K562 (cell line): ENCODE data around the gene DHRS13. TPM values are rescaled to one million over a fixed set of nuclear protein-coding genes. Genes with fewer than 3 reads are reported as not detected.

Experiments
- CCAR2 ChIP-seq: fragments of 200-400 bp; formaldehyde crosslinking; IDR thresholded peaks from 2 replicates; pipeline ENCODE4 v1.6.1; 2017; ENCODE audit warnings: mild to moderate bottlenecking, low read depth, low read length
- CXXC5 ChIP-seq: fragments of 250-450 bp; sonication (Bioruptor Pico); IDR thresholded peaks from 2 replicates; pipeline ENCODE4 v1.8.0; 2022; ENCODE audit warnings: inconsistent platforms, mild to moderate bottlenecking, moderate library complexity
- FOSL1 ChIP-seq: fragments of 200-800 bp; sonication (Bioruptor generic); conservative IDR thresholded peaks from 2 replicates; pipeline ENCODE4 v1.6.1; 2016; ENCODE audit warnings: missing genetic modification characterization, missing compliant biosample characterization
- PTTG1 ChIP-seq: fragments of 450-650 bp; IDR thresholded peaks from 2 replicates; pipeline ENCODE4 v1.6.1; 2016; ENCODE audit warnings: low read depth, mild to moderate bottlenecking, missing genetic modification characterization, missing compliant biosample characterization
- ZNF511 ChIP-seq: sonication (generic); formaldehyde crosslinking; IDR thresholded peaks from 2 replicates; pipeline ENCODE4 v1.8.0; 2022; ENCODE audit warnings: mild to moderate bottlenecking, missing genetic modification reagents
- polyA plus RNA-seq, 8 experiments: library from polyadenylated mRNA; depleted of rRNA in 4 of 8; stranded (reverse) in 5 of 8; unstranded in 3 of 8; fragments of >200 nt; fragmentation: Nextera tagmentation in 2 of 8; fragmentation: Illumina TruSeq in 1 of 8; extraction: Ambion mirVana in 2 of 8; extraction: Trizol in 1 of 8; gene quantifications; 2 replicates each; pipeline versions ENCODE4 v1.2.1 to v1.2.3, GENCODE V29; 2011 to 2014; ENCODE audit warnings: inconsistent platforms in 1 of 8, missing spikeins in 1 of 8
- total RNA-seq, 7 experiments: library from RNA; depleted of rRNA in 6 of 7; stranded (reverse); fragments of >200 nt in 6 of 7; fragmentation: Illumina TruSeq in 2 of 7; extraction: Trizol in 2 of 7; gene quantifications; 2 replicates each; pipeline versions ENCODE4 v1.2.1 to v1.2.3, GENCODE V29; 2011 to 2021; ENCODE audit warnings: low replicate concordance in 1 of 7
- TF ChIP-seq, protein P1 (sequence below): fragments of 450-650 bp; IDR thresholded peaks from 2 replicates; pipeline ENCODE4 v1.6.1; 2016; ENCODE audit warnings: low read depth, mild to moderate bottlenecking, moderate library complexity
- TF ChIP-seq, protein P2 (sequence below): conservative IDR thresholded peaks from 2 replicates; pipeline ENCODE4 v1.6.1; 2011; ENCODE audit warnings: low read depth, mild to moderate bottlenecking, low read length; ENCODE audit not compliant: control insufficient read depth

Gene DHRS13
- total and polyA plus RNA-seq, 9 of the 15 experiments (the other 6 are each of a cell fraction or from before 2014, with no cell fraction given), result 0.32 to 52.3 (median 34.3) TPM; not detected in 1

- TF ChIP-seq, protein P1, sequence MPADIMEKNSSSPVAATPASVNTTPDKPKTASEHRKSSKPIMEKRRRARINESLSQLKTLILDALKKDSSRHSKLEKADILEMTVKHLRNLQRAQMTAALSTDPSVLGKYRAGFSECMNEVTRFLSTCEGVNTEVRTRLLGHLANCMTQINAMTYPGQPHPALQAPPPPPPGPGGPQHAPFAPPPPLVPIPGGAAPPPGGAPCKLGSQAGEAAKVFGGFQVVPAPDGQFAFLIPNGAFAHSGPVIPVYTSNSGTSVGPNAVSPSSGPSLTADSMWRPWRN, result no peak
- TF ChIP-seq FOSL1 (tag), result no peak
- TF ChIP-seq CCAR2, result no peak
- no peak for TF ChIP-seq ZNF511 (CRISPR knock-in tag)
- no peak for TF ChIP-seq CXXC5 (CRISPR knock-in tag)
- TF ChIP-seq PTTG1, result no peak
- TF ChIP-seq, protein P2, sequence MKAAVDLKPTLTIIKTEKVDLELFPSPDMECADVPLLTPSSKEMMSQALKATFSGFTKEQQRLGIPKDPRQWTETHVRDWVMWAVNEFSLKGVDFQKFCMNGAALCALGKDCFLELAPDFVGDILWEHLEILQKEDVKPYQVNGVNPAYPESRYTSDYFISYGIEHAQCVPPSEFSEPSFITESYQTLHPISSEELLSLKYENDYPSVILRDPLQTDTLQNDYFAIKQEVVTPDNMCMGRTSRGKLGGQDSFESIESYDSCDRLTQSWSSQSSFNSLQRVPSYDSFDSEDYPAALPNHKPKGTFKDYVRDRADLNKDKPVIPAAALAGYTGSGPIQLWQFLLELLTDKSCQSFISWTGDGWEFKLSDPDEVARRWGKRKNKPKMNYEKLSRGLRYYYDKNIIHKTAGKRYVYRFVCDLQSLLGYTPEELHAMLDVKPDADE, result no peak
- TF ChIP-seq, all 486 proteins: peak for 29
These were observed 4.0 kb upstream of the DHRS13 start (continued) for GRCh38 chr17:28906706-28907438.
